Fibroblast of skin of abdomen (primary cell): ENCODE measurements around the gene JUP. TPM values are rescaled to one million over a fixed set of nuclear protein-coding genes. Genes with fewer than 3 reads are reported as not detected.
"Not testable (repeated sequence)": the region's sequence is repeated elsewhere in the genome, so short reads cannot be mapped to it uniquely, and the experiment has no call there.

Experiments used
- DNase-seq: peaks from one replicate; pipeline ENCODE4 v3.0.0-alpha.2; 2013
- polyA plus RNA-seq, 2 experiments: library from polyadenylated mRNA; unstranded; fragments of 120-200 nt; gene quantifications; one replicate each; pipeline ENCODE4 v1.2.1, GENCODE V29; 2013; ENCODE audit not compliant: insufficient read length in 2 of 2

JUP gene
- 20.0 TPM for polyA plus RNA-seq (2013, experiment 1 of 2; ENCODE audit: insufficient read length)
- 21.3 TPM for polyA plus RNA-seq (2013, experiment 2 of 2; ENCODE audit: insufficient read length)

GRCh38 chr17:41786227-41787020 is at the start of gene JUP:
TSS of gene JUP (minus strand) at chr17:41786711. CDS start at chr17:41771854, 14,857 bp downstream.
- peak; percentile 98 for DNase-seq

GRCh38 chr17:41835800-41836549 is 49.5 kb upstream of the JUP start, which contains the start of gene NT5C3B:
TSS of gene NT5C3B (minus strand) at chr17:41836232. CDS start at chr17:41836193, 39 bp downstream.
- DNase-seq, result peak; percentile 51

- no peak for DNase-seq
These were observed 48.8 kb upstream of the JUP start for GRCh38 chr17:41835214-41835799.

- not testable (repeated sequence) for DNase-seq
These were observed 43.5 kb upstream of the JUP start for GRCh38 chr17:41829961-41830360.

- no peak for DNase-seq
These were observed 38.8 kb upstream of the JUP start for GRCh38 chr17:41825175-41825845.

GRCh38 chr17:41824086-41824485 is 37.6 kb upstream of the JUP start:
- DNase-seq, result no peak

GRCh38 chr17:41823580-41823979 is 37.1 kb upstream of the JUP start:
- DNase-seq, result no peak

GRCh38 chr17:41823141-41823524 is 36.6 kb upstream of the JUP start:
- DNase-seq, result no peak

GRCh38 chr17:41822216-41823140 is 36.0 kb upstream of the JUP start:
- no peak for DNase-seq

GRCh38 chr17:41821776-41822175 is 35.3 kb upstream of the JUP start:
- no peak for DNase-seq

GRCh38 chr17:41818024-41818423 is 31.5 kb upstream of the JUP start:
- no peak for DNase-seq

- DNase-seq, result no peak
These were observed 30.3 kb upstream of the JUP start for GRCh38 chr17:41816637-41817320.

- DNase-seq, result no peak
These were observed 27.7 kb upstream of the JUP start for GRCh38 chr17:41814195-41814594.

GRCh38 chr17:41813699-41814124 is 27.2 kb upstream of the JUP start:
- DNase-seq, result no peak

- DNase-seq, result no peak
These were observed 26.7 kb upstream of the JUP start for GRCh38 chr17:41813152-41813680.

GRCh38 chr17:41812381-41813151 is 26.1 kb upstream of the JUP start, which contains the start of gene FKBP10:
TSS of gene FKBP10 (plus strand) at chr17:41813004. CDS start at chr17:41813035, 31 bp downstream.
- DNase-seq, result peak; percentile 94

GRCh38 chr17:41811549-41812380 is 25.3 kb upstream of the JUP start, which contains the start of gene P3H4:
TSS of gene P3H4 (minus strand) at chr17:41811949. CDS start at chr17:41811915, 34 bp downstream.
- peak; percentile 77 for DNase-seq
